RWPE1 (cell line): ENCODE data around the gene GBP1.
"Not testable (repeated sequence)": the region's sequence is repeated elsewhere in the genome, so short reads cannot be mapped to it uniquely, and the experiment has no call there.

Experiments used
- CTCF ChIA-PET: fragments of 350-600 bp; sonication (Branson Sonifier 250); formaldehyde crosslinking; extraction: SDS; loops from one replicate; lab custom pipeline; 2021; lab: Yijun Ruan, JAX
- POLR2A ChIA-PET: fragments of 400-600 bp; formaldehyde crosslinking; extraction: SDS; loops from one replicate; lab custom pipeline; 2020; ENCODE audit warnings: antibody characterized with exemption; ENCODE audit not compliant: low non-redundant PET; lab: Yijun Ruan, JAX
- DNase-seq: peaks from one replicate; pipeline ENCODE4 v3.0.0; 2012; ENCODE audit warnings: low spot score
- H3K27ac ChIP-seq: fragments of 450-650 bp; 2 replicates; pipeline ENCODE4 v1.5.1; 2017
- TF ChIP-seq, protein P1 (sequence below): fragments of 450-650 bp; conservative IDR thresholded peaks from 2 replicates; pipeline ENCODE4 v1.5.1; 2017; ENCODE audit warnings: low read depth, mild to moderate bottlenecking

Gene GBP1

GRCh38 chr1:89064632-89065031 is 376 bp downstream of the GBP1 start:
- DNase-seq, result no peak
- TF ChIP-seq, protein P1, sequence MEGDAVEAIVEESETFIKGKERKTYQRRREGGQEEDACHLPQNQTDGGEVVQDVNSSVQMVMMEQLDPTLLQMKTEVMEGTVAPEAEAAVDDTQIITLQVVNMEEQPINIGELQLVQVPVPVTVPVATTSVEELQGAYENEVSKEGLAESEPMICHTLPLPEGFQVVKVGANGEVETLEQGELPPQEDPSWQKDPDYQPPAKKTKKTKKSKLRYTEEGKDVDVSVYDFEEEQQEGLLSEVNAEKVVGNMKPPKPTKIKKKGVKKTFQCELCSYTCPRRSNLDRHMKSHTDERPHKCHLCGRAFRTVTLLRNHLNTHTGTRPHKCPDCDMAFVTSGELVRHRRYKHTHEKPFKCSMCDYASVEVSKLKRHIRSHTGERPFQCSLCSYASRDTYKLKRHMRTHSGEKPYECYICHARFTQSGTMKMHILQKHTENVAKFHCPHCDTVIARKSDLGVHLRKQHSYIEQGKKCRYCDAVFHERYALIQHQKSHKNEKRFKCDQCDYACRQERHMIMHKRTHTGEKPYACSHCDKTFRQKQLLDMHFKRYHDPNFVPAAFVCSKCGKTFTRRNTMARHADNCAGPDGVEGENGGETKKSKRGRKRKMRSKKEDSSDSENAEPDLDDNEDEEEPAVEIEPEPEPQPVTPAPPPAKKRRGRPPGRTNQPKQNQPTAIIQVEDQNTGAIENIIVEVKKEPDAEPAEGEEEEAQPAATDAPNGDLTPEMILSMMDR, result no peak
- H3K27ac ChIP-seq, result no peak overlapping the region
- ChIA-PET CTCF (no interaction called here), POLR2A (no interaction called here)

GRCh38 chr1:89063094-89063493 is 1.9 kb downstream of the GBP1 start:
- H3K27ac ChIP-seq, result no peak overlapping the region
- ChIA-PET POLR2A (no interaction called here), CTCF (no interaction called here)
- DNase-seq, result no peak
- TF ChIP-seq, protein P1, result no peak

DNA sequence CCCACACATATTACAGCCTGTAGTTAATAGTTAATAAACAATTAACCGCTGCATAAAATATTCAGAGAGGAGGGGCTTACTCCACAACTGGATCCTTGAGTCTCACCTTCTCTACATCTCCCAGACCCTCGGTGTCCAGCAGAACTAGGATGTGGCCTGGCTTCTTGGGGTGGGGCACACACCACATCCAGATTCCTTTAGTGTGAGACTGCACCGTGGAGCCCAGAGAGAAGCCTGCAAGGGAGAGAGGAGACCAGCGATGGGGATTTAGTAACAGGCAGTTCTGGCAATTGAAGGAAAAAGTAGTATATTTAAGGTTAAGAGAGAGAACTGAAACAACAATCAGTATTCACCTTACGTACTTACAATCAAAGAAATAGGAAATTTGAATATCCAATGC is 4.9 kb downstream of the GBP1 start:
- TF ChIP-seq, protein P1, result no peak
- POLR2A ChIA-PET, result no interaction called here
- no peak overlapping the region for H3K27ac ChIP-seq
- CTCF ChIA-PET, result interaction anchor here (0.7 kb wide), 1 partner anchor 654 kb away, joined by 3 read pairs; no protein-coding TSS in a partner anchor
- no peak for DNase-seq

GRCh38 chr1:89051955-89052312 is 13.1 kb downstream of the GBP1 start:
- ChIA-PET CTCF (no interaction called here), POLR2A (no interaction called here)
- H3K27ac ChIP-seq, result no peak overlapping the region
- no peak for DNase-seq
- TF ChIP-seq, protein P1, result no peak

GRCh38 chr1:89051300-89051954 is 13.6 kb downstream of the GBP1 start:
- DNase-seq, result no peak
- TF ChIP-seq, protein P1, result no peak
- no peak overlapping the region for H3K27ac ChIP-seq
- ChIA-PET CTCF (no interaction called here), POLR2A (no interaction called here)

DNA sequence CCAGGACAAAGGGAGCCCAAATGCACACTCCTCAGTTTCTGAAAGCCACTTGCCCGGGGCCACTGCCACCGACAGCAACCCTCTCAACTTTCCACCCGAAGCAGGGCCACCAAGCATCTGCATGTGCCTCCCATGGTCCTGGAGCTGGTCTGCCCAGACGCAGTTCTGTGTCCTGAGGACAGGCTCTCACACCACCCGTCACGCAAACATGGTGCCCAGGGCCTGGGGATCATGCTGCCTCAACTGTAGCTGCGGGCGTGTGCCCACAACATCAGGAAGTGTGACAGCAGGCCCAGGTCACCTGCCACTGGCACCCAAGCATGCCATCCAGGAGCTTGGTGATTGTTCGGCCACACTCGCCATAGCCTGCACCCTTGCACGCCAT is 14.4 kb downstream of the GBP1 start:
- POLR2A ChIA-PET, result no interaction called here
- DNase-seq, result no peak
- CTCF ChIA-PET, result no interaction called here
- no peak overlapping the region for H3K27ac ChIP-seq
- TF ChIP-seq, protein P1, result no peak

DNA sequence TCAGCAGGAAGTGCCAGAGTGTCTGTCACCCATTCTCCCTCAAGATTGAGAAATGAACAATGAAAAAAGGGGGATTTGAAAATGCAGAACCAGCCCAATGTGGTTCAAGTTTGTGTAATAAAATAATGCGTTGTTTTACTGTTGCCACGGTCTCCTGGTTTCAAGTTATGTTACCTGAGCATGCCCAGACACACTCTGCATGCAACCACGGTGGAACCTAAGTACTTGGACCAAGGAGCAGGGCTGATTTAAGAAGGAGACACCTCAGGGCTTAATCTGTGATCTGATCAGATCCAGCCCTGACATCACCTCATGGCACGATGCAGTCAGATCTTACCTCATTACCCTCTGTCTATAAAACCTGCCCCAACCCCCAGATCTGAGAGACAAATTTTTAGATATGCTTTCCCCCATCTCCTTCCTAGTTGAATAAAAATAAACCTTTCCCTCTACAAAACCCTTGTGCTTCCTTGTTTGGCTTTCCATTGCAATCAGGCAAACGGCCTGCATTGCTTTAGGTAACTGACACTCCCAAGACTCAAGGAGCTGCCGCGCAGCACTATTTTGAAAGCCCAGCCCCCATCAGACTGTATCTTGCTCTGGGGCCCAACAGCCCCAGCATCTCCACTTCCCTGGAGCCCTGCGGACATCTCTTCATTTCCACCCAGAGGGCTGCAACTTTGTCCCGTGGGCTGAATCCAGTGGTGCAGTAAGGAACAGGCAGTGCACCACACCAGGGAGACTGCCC is 14.9 kb downstream of the GBP1 start:
- POLR2A ChIA-PET, DNase-seq, CTCF ChIA-PET, H3K27ac ChIP-seq: not testable (repeated sequence)

DNA sequence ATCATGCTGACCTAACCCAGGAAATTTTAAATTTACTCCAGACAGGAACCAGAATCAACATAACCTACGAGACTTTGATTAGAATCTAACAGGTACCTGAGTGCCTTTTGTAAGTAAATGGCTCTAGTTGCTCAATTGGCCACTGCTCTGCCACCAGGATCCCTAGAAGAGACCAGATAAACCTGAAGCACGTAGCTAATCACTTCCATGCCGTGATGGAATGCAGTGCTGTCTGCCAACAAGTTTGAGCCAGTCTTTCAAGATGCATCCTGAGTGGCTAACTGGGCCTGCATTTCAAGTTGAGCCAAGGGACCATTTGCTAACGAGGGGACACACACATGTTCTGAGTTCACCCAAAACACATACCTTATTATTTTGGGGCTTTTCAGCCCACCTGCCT is 15.8 kb downstream of the GBP1 start:
- POLR2A ChIA-PET, DNase-seq, CTCF ChIA-PET, H3K27ac ChIP-seq: not testable (repeated sequence)
